CD8-positive, alpha-beta memory T cell (primary cell): ENCODE results near the gene APBA2. TPM values are rescaled to one million over a fixed set of nuclear protein-coding genes. Genes with fewer than 3 reads are reported as not detected.

Experiments used
- CTCF ChIA-PET: fragments of 350-600 bp; sonication (Branson Sonifier 250); formaldehyde crosslinking; loops from one replicate; lab custom pipeline; 2021; ENCODE audit warnings: antibody characterized with exemption; lab: Charles Lee
- POLR2A ChIA-PET: fragments of 350-600 bp; sonication (Branson Sonifier 250); formaldehyde crosslinking; loops from one replicate; lab custom pipeline; 2021; ENCODE audit warnings: antibody characterized with exemption; lab: Charles Lee
- DNase-seq, 5 donors: peaks; one replicate each; pipeline versions ENCODE4 v3.0.0 to v3.0.0-alpha.2; 2020 to 2022; ENCODE audit warnings: mixed read lengths in 1 of 5
- H3K27ac ChIP-seq: one replicate; pipeline ENCODE4 v1.7.0; 2013; ENCODE audit warnings: low read depth, mild to moderate bottlenecking, low read length, moderate library complexity
- H3K27me3 ChIP-seq: 2 replicates; pipeline ENCODE4 v1.7.0; 2013; ENCODE audit warnings: low read length, mild to moderate bottlenecking; ENCODE audit not compliant: insufficient read depth, poor library complexity, severe bottlenecking
- H3K36me3 ChIP-seq: 2 replicates; pipeline ENCODE4 v1.7.0; 2013; ENCODE audit warnings: mild to moderate bottlenecking, low read length, moderate library complexity; ENCODE audit not compliant: insufficient read depth
- H3K4me1 ChIP-seq: 2 replicates; pipeline ENCODE4 v1.7.0; 2013; ENCODE audit warnings: mild to moderate bottlenecking, low read length, moderate library complexity; ENCODE audit not compliant: insufficient read depth
- H3K4me3 ChIP-seq: 2 replicates; pipeline ENCODE4 v1.7.0; 2013; ENCODE audit warnings: mild to moderate bottlenecking, low read length
- H3K9me3 ChIP-seq: 2 replicates; pipeline ENCODE4 v1.7.0; 2013; ENCODE audit warnings: mild to moderate bottlenecking, low read length
- H3K27ac Mint-ChIP-seq, 8 donors: one replicate each; pipeline ENCODE4 v1.8.0; 2020 to 2021; ENCODE audit warnings: mixed read lengths in 8 of 8, mild to moderate bottlenecking in 6 of 8, inconsistent platforms in 3 of 8, moderate library complexity in 3 of 8
- H3K27me3 Mint-ChIP-seq, 2 donors: one replicate each; pipeline ENCODE4 v1.8.0; 2020 to 2021; ENCODE audit warnings: mixed read lengths in 2 of 2, mild to moderate bottlenecking in 1 of 2, moderate library complexity in 1 of 2
- H3K36me3 Mint-ChIP-seq, 3 donors: one replicate each; pipeline ENCODE4 v1.8.0; 2020 to 2021; ENCODE audit warnings: mixed read lengths in 3 of 3, inconsistent platforms in 1 of 3, mild to moderate bottlenecking in 1 of 3
- H3K4me1 Mint-ChIP-seq, 3 donors: one replicate each; pipeline ENCODE4 v1.8.0; 2020 to 2021; ENCODE audit warnings: mixed read lengths in 3 of 3, inconsistent platforms in 1 of 3, mild to moderate bottlenecking in 1 of 3
- H3K4me3 Mint-ChIP-seq, 7 donors: one replicate each; pipeline ENCODE4 v1.8.0; 2020 to 2021; ENCODE audit warnings: mixed read lengths in 7 of 7, mild to moderate bottlenecking in 6 of 7, moderate library complexity in 4 of 7, inconsistent platforms in 2 of 7
- H3K9me3 Mint-ChIP-seq, 5 donors: one replicate each; pipeline ENCODE4 v1.8.0; 2020 to 2022; ENCODE audit warnings: mixed read lengths in 5 of 5, mild to moderate bottlenecking in 3 of 5, moderate library complexity in 2 of 5, inconsistent platforms in 1 of 5
- polyA plus RNA-seq: library from polyadenylated mRNA; unstranded; fragments of 300-500 nt; fragmentation: Illumina TruSeq; gene quantifications from one replicate; pipeline ENCODE4 v1.2.3, GENCODE V29; 2021
- total RNA-seq, 2 experiments: library from RNA; stranded (reverse); gene quantifications; one replicate each; pipeline ENCODE4 v1.2.3, GENCODE V29; 2021

The APBA2 gene
- total and polyA plus RNA-seq, 3 experiments from 2014 or later = 15.7 to 38.8 (median 18.0) TPM

DNA sequence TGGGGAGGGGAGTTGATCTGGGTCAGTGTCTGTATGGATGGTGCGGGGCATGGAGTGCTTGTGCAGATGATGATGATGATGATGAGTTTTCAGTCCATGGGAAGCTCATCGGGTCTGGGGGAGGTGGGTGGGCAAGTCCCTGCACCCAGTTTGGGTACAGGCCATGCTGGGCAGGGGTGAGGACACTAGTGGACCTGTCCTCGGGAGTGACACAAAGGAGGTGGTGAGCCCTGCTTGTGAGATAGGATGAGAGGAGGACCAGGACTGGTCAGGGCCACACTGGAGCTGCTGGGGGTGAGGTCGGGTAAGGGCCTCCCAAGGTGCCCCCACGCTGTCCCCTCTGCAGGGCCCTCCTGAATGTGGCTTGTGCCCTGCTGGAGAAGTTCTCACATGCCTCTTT, 177.9 kb downstream of the APBA2 start:
- H3K27me3 Mint-ChIP-seq = no peaks in the 10 kb centered on the region
- peaks cover 0 to 6% (median 0%) of the 10 kb centered on the region in 5 donors for H3K9me3 Mint-ChIP-seq
- Histone ChIP-seq H3K36me3 (no peaks in the 10 kb centered on the region), H3K9me3 (no peaks in the 10 kb centered on the region), H3K4me3 (no peak overlapping the region), H3K4me1 (no peaks in the 10 kb centered on the region), H3K27ac (no peak overlapping the region), H3K27me3 (no peaks in the 10 kb centered on the region)
- no peak overlapping the region for H3K4me3 Mint-ChIP-seq
- H3K4me1 Mint-ChIP-seq = peaks cover 5 to 59% (median 6%) of the 10 kb centered on the region in 3 donors
- ChIA-PET POLR2A (no interaction called here), CTCF (interaction anchor here (0.5 to 1.8 kb wide), 2 partner anchors 15 to 39 kb away, joined by 3 to 4 read pairs; no protein-coding TSS in a partner anchor)
- H3K36me3 Mint-ChIP-seq = peaks cover 0 to 19% (median 0%) of the 10 kb centered on the region in 3 donors
- H3K27ac Mint-ChIP-seq = peak overlapping the region in 2 of 8 donors; percentile 17 to 57
- DNase-seq = no peak

DNA sequence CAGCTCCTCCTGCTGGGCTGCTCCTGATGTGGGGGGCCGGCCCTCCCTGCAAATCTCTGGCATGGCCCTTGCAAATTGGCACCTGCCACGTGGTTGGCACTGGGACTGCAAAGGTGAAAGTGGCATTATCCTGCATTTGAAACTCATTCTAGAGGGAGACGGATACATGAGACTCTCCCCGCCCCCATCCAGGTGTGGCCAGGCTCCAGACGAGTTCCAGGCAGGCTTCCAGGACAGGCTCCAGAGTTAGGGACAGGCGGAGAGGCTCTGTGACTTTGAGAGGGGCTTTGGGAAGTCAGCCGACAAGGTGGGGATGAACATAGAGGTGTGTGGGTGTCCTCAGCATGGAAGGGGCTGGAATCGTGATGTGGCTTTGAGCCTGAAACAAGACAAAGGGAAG, 178.5 kb downstream of the APBA2 start:
- no peaks in the 10 kb centered on the region for H3K9me3 ChIP-seq
- no peak overlapping the region for H3K27ac ChIP-seq
- Mint-ChIP-seq H3K4me3 (no peak overlapping the region), H3K27ac (peak overlapping the region in 3 of 8 donors; percentile 17 to 95 (median 47)), H3K4me1 (peaks cover 5 to 53% (median 6%) of the 10 kb centered on the region in 3 donors), H3K9me3 (peaks cover 0 to 8% (median 0%) of the 10 kb centered on the region in 5 donors), H3K27me3 (no peaks in the 10 kb centered on the region), H3K36me3 (peaks cover 0 to 21% (median 0%) of the 10 kb centered on the region in 3 donors)
- ChIA-PET CTCF (interaction anchor here (1.8 kb wide), 1 partner anchor 38 kb away, joined by 4 read pairs; no protein-coding TSS in a partner anchor), POLR2A (no interaction called here)
- no peak for DNase-seq
- no peaks in the 10 kb centered on the region for H3K4me1 ChIP-seq
- H3K4me3 ChIP-seq = no peak overlapping the region
- H3K27me3 ChIP-seq = no peaks in the 10 kb centered on the region
- no peaks in the 10 kb centered on the region for H3K36me3 ChIP-seq

DNA sequence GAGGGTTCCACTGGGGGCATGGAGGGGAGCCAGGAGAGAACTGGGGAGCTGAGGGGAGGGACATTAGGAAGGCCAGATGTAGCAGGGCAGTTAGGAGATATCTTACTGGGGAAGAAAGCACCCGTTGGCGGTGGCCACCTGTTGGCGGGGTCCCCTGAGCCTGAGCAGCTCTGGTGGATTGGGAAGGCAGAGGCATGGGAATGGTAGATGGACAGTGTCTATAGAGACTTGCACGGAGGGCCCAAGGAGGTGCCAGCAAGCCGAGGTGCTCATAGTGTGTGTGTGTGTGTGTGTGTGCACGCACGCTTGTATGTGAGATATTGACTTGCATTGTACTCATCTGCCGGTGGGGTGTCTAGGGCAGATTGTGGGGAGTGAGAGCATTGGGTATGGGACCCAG, 179.0 kb downstream of the APBA2 start:
- Mint-ChIP-seq H3K9me3 (peaks cover 0 to 8% (median 0%) of the 10 kb centered on the region in 5 donors), H3K4me3 (no peak overlapping the region), H3K27me3 (no peaks in the 10 kb centered on the region), H3K27ac (peak overlapping the region in 1 of 8 donors; percentile 37), H3K36me3 (peaks cover 0 to 25% (median 0%) of the 10 kb centered on the region in 3 donors), H3K4me1 (peaks cover 5 to 50% (median 6%) of the 10 kb centered on the region in 3 donors)
- POLR2A ChIA-PET = no interaction called here
- H3K27ac ChIP-seq = no peak overlapping the region
- no peaks in the 10 kb centered on the region for H3K9me3 ChIP-seq
- H3K36me3 ChIP-seq = no peaks in the 10 kb centered on the region
- H3K4me1 ChIP-seq = no peaks in the 10 kb centered on the region
- DNase-seq = no peak
- no peak overlapping the region for H3K4me3 ChIP-seq
- CTCF ChIA-PET = interaction anchor here (1.8 kb wide), 1 partner anchor 38 kb away, joined by 4 read pairs; no protein-coding TSS in a partner anchor
- no peaks in the 10 kb centered on the region for H3K27me3 ChIP-seq

DNA sequence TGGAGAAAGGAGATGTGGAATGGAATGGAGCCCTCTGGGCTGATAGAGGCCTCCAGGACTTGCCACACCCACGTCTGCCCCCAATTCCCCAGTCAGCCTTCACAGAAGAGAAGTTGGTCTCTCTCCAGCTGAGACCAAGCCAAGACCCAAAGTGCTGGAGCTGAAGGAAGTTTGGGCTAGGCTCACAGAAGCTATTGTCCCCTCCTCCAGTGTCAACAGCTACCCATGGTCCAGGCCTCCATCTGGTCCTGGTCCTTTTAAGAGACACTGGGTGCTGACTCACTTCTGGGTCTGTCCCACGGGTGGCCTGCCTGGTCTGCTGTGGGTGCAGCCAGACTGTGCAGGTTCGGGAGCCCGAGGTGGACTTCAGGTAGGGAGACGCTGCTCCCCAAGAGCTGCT, 179.8 kb downstream of the APBA2 start:
- no peaks in the 10 kb centered on the region for H3K36me3 ChIP-seq
- H3K4me1 ChIP-seq = no peaks in the 10 kb centered on the region
- H3K9me3 ChIP-seq = no peaks in the 10 kb centered on the region
- ChIA-PET CTCF (no interaction called here), POLR2A (no interaction called here)
- no peak overlapping the region for H3K4me3 Mint-ChIP-seq
- no peak overlapping the region for H3K4me3 ChIP-seq
- H3K27me3 ChIP-seq = no peaks in the 10 kb centered on the region
- peaks cover 5 to 42% (median 6%) of the 10 kb centered on the region in 3 donors for H3K4me1 Mint-ChIP-seq
- DNase-seq = no peak
- H3K27ac ChIP-seq = no peak overlapping the region
- H3K27ac Mint-ChIP-seq = no peak overlapping the region
- H3K9me3 Mint-ChIP-seq = peaks cover 0 to 8% (median 0%) of the 10 kb centered on the region in 5 donors
- peaks cover 0 to 23% (median 0%) of the 10 kb centered on the region in 3 donors for H3K36me3 Mint-ChIP-seq
- H3K27me3 Mint-ChIP-seq = no peaks in the 10 kb centered on the region

DNA sequence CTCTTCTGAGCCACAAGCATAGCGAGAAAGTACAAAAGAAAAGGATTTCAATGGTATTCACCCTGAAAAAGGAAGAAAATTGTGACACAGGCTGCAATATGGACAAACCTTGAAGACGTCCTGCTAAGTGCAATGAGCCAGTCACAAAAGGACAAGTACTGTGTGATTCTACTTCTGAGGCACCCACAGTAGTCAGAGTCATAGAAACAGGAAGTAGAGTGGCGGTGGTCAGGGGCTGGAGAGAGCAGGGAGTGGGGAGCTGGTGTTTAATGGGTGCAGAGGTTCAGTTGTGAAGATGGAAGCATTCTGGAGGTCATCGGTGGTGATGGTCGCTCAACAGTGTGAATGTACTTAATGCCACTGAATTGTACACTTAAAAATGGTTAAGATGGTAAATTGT, 180.5 kb downstream of the APBA2 start:
- no peak for DNase-seq
- no peak overlapping the region for H3K4me3 ChIP-seq
- POLR2A ChIA-PET = no interaction called here
- H3K4me1 ChIP-seq = no peaks in the 10 kb centered on the region
- no peak overlapping the region for H3K27ac ChIP-seq
- Mint-ChIP-seq H3K27ac (no peak overlapping the region), H3K9me3 (peaks cover 0 to 8% (median 0%) of the 10 kb centered on the region in 5 donors), H3K36me3 (peaks cover 0 to 25% (median 0%) of the 10 kb centered on the region in 3 donors), H3K4me1 (peaks cover 5 to 35% (median 6%) of the 10 kb centered on the region in 3 donors), H3K27me3 (no peaks in the 10 kb centered on the region), H3K4me3 (no peak overlapping the region)
- no peaks in the 10 kb centered on the region for H3K9me3 ChIP-seq
- CTCF ChIA-PET = no interaction called here
- no peaks in the 10 kb centered on the region for H3K27me3 ChIP-seq
- no peaks in the 10 kb centered on the region for H3K36me3 ChIP-seq

DNA sequence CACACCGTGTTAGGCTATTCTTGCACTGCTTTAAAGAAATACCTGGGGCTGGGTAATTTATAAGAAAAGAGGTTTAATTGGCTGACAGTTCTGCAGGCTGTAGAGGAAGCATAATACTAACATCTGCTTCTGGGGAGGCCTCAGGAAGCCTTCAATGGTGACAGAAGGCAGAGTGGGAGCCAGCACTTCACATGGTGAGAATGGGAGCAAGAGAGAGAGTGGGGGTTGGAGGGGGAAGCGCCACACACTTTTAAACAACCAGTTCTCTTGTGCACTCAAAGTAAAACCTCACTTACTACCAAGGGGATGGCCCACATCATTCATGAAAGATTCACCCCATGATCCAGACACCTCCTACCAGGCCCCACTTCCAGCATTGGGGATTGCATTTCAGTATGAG, 181.1 kb downstream of the APBA2 start:
- ChIA-PET POLR2A (no interaction called here), CTCF (no interaction called here)
- Histone ChIP-seq H3K9me3 (no peaks in the 10 kb centered on the region), H3K27ac (no peak overlapping the region), H3K4me3 (no peak overlapping the region), H3K27me3 (no peaks in the 10 kb centered on the region), H3K36me3 (no peaks in the 10 kb centered on the region), H3K4me1 (no peaks in the 10 kb centered on the region)
- Mint-ChIP-seq H3K36me3 (peaks cover 0 to 24% (median 0%) of the 10 kb centered on the region in 3 donors), H3K9me3 (peaks cover 0 to 8% (median 0%) of the 10 kb centered on the region in 5 donors), H3K27ac (no peak overlapping the region), H3K4me3 (no peak overlapping the region), H3K4me1 (peaks cover 3 to 32% (median 5%) of the 10 kb centered on the region in 3 donors), H3K27me3 (peaks cover 0 to 2% of the 10 kb centered on the region in 2 donors)
- no peak for DNase-seq

DNA sequence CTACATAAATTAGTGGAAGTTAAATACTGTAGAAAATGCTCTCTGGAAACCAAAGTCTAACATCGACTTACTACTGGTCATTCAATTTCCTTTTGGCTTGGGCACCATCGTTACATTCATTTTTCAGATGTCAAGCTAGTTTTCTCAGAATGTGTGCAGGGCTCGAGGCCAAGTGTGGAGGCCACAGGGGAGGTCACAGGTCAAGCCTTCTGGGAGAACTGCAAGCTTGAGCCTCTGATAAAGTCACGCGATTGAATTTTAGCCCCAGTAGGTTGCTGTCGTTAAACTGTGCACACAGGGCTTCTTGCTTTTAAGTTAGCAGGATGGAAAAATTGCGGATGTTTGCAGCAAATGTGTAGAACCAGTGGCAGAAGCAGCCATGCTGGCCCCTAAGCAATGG, 182.2 kb downstream of the APBA2 start:
- Mint-ChIP-seq H3K27ac (no peak overlapping the region), H3K36me3 (peaks cover 0 to 25% (median 0%) of the 10 kb centered on the region in 3 donors), H3K27me3 (peaks cover 0 to 2% of the 10 kb centered on the region in 2 donors), H3K9me3 (peaks cover 0 to 8% (median 0%) of the 10 kb centered on the region in 5 donors), H3K4me3 (no peak overlapping the region), H3K4me1 (peaks cover 2 to 30% (median 5%) of the 10 kb centered on the region in 3 donors)
- no peak for DNase-seq
- CTCF ChIA-PET = no interaction called here
- Histone ChIP-seq H3K27me3 (no peaks in the 10 kb centered on the region), H3K4me3 (no peak overlapping the region), H3K9me3 (no peaks in the 10 kb centered on the region), H3K4me1 (no peaks in the 10 kb centered on the region), H3K27ac (no peak overlapping the region), H3K36me3 (no peaks in the 10 kb centered on the region)
- POLR2A ChIA-PET = no interaction called here

DNA sequence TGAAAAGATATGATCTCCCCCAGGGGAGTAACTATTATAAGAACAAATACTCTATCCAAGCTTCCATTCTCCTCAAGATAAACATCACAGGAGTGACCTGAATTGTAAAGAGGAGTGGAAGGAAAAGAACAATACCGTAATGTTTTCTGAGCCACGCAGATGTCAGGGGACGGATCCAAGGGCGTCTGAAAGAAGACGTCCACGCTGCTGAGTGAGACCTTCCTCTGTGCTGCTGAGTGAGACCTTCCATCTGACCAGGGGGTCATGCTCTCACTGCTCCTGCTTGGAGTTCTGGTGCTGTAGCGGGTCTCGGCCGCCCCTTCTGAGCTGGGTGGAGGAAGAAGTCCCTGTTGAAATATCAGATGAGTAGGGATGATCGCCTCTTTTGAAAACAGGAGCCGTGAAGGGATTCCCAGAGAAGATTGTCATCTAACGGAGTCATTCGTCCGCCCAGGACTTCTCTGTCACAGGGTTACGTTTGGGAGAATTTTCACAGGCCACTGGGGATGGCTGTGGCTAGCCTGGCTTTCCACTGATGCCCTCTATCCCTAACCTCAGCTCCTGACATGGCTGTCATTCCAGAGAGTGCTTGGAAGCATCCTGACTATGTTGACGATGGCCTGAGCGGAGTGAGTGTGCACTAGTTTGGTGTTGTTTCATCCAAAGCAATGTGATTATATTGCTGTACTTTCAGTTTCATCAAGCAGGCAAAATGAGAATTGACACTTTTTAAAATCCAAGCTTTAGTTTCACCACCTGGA, 184.9 kb downstream of the APBA2 start:
- Histone ChIP-seq H3K4me1 (no peaks in the 10 kb centered on the region), H3K27ac (no peak overlapping the region), H3K9me3 (no peaks in the 10 kb centered on the region), H3K36me3 (no peaks in the 10 kb centered on the region), H3K27me3 (no peaks in the 10 kb centered on the region), H3K4me3 (no peak overlapping the region)
- CTCF ChIA-PET = interaction anchor here (1.5 kb wide), 1 partner anchor 11 kb away, joined by 5 read pairs; no protein-coding TSS in a partner anchor
- H3K4me3 Mint-ChIP-seq = peak overlapping the region in 1 of 7 donors; percentile 19
- no peak overlapping the region for H3K27ac Mint-ChIP-seq
- POLR2A ChIA-PET = no interaction called here
- peaks cover 0 to 36% (median 0%) of the 10 kb centered on the region in 3 donors for H3K36me3 Mint-ChIP-seq
- H3K4me1 Mint-ChIP-seq = peaks cover 0 to 18% (median 5%) of the 10 kb centered on the region in 3 donors
- peaks cover 0 to 8% (median 0%) of the 10 kb centered on the region in 5 donors for H3K9me3 Mint-ChIP-seq
- H3K27me3 Mint-ChIP-seq = peaks cover 0 to 2% of the 10 kb centered on the region in 2 donors
- no peak for DNase-seq
